Effector CD8-positive, alpha-beta T cell (primary cell): ENCODE measurements around the gene DOCK6.
A peak's percentile ranks its signal among the peaks of the same experiment; 100 is the strongest.

Experiments
- DNase-seq: peaks from one replicate; lab custom pipeline; 2025; lab: John Stamatoyannopoulos, UW
- total RNA-seq, 4 experiments: gene quantifications; one replicate each; lab custom pipeline; 2026; lab: John Stamatoyannopoulos, UW

The DOCK6 gene, protein sequence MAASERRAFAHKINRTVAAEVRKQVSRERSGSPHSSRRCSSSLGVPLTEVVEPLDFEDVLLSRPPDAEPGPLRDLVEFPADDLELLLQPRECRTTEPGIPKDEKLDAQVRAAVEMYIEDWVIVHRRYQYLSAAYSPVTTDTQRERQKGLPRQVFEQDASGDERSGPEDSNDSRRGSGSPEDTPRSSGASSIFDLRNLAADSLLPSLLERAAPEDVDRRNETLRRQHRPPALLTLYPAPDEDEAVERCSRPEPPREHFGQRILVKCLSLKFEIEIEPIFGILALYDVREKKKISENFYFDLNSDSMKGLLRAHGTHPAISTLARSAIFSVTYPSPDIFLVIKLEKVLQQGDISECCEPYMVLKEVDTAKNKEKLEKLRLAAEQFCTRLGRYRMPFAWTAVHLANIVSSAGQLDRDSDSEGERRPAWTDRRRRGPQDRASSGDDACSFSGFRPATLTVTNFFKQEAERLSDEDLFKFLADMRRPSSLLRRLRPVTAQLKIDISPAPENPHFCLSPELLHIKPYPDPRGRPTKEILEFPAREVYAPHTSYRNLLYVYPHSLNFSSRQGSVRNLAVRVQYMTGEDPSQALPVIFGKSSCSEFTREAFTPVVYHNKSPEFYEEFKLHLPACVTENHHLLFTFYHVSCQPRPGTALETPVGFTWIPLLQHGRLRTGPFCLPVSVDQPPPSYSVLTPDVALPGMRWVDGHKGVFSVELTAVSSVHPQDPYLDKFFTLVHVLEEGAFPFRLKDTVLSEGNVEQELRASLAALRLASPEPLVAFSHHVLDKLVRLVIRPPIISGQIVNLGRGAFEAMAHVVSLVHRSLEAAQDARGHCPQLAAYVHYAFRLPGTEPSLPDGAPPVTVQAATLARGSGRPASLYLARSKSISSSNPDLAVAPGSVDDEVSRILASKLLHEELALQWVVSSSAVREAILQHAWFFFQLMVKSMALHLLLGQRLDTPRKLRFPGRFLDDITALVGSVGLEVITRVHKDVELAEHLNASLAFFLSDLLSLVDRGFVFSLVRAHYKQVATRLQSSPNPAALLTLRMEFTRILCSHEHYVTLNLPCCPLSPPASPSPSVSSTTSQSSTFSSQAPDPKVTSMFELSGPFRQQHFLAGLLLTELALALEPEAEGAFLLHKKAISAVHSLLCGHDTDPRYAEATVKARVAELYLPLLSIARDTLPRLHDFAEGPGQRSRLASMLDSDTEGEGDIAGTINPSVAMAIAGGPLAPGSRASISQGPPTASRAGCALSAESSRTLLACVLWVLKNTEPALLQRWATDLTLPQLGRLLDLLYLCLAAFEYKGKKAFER (N-terminal part only)
- 0.71 to 3.7 (median 2.4) reads per million in 4 experiments for total RNA-seq

DNA sequence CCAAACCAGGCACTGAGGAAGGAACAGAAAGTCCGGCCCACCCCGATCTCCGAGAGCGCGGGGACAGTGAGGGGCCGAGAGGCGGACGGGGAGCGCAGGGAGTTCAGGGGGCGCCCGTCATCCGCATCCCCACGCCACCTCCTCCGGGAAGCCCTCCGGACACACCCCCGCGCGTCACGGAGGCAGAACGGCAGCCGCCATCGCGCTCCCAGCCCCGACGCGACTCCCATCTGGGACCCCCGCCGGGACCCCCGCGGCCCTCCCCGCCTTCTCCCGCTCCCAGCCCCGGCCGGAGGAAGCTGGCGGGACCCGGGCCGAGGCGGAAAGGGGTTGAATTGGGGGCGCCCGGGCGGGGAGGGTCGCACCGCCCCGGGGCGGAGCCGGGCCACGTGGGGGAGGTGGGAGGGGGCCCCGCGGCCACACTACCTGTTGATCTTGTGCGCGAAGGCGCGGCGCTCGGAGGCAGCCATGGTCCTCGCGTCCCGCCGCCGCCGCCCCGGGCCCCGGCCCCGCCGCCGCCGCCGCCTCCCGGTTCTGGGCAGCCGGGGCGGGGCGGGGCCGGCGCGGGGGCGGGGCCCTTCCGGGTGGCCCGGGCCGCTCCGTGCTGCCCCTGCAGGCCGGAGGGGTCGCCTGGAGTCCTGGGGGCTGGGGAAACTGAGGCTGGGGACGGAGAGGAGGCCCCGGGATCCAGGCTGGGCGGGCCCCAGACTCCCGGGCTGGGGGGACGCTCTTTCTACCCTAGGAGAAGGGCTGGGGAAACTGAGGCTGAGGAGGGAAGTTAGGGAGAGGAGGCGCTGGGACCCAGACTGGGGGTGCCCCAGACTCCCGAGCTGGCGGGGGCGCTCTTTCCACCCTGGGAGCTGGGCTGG lies at the start of gene DOCK6:
TSS of gene DOCK6 (minus strand) at position 554 of the 869 bp plus-strand sequence. CDS start at position 470, 84 bp downstream.
- no peak for DNase-seq

DNA sequence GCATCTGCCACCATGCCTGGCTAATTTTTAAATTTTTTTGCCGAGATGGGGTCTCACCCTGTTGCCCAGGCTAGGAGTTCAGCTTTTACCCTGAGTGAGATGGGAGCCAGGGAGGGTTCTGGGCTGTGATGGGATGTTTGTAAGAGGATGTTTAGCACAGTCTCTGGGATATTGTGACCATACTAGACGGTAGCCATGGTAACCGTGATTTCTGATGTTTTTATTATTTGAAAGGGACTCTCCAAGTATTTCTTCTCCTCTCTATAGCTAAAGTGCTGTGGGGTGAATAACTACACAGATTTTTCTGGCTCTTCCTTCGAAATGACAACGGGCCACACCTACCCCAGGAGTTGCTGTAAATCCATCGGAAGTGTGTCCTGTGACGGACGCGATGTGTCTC lies 44.0 kb upstream of the DOCK6 start:
- DNase-seq = no peak

DNA sequence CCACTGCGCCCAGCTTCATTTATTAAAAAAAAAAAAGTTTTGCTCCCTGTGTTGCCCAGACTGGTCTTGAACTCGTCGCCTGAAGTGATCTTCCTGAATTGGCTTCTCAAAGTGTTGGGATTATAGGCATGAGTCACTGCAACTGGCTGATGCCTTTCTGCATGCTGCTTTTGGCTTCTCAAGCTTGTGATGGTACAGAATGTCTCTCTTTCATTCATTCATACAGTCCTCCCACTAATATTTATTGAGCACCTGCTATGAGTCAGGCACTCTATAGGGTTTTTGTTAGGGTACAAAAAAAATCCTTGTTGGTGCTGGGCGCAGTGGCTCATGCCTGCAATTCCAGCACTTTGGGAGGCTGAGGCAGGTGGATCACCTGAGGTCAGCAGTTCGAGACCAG lies 42.6 kb upstream of the DOCK6 start:
- no peak for DNase-seq

DNA sequence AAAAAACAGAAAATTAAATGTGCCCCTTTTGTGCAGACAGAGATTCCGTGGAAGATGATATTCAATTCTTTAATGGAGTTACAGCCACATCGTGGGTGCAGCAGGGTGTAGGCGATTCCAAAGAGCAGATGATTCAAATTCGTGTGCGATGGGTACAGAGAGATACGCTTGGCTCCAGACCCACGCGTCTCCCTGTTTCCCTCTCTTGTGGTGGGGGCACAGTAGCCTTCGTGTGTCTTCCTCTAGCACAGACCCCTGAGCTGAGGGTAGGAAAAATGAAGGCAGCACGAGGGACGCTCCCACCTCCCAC lies 38.4 kb upstream of the DOCK6 start:
- DNase-seq = no peak

DNA sequence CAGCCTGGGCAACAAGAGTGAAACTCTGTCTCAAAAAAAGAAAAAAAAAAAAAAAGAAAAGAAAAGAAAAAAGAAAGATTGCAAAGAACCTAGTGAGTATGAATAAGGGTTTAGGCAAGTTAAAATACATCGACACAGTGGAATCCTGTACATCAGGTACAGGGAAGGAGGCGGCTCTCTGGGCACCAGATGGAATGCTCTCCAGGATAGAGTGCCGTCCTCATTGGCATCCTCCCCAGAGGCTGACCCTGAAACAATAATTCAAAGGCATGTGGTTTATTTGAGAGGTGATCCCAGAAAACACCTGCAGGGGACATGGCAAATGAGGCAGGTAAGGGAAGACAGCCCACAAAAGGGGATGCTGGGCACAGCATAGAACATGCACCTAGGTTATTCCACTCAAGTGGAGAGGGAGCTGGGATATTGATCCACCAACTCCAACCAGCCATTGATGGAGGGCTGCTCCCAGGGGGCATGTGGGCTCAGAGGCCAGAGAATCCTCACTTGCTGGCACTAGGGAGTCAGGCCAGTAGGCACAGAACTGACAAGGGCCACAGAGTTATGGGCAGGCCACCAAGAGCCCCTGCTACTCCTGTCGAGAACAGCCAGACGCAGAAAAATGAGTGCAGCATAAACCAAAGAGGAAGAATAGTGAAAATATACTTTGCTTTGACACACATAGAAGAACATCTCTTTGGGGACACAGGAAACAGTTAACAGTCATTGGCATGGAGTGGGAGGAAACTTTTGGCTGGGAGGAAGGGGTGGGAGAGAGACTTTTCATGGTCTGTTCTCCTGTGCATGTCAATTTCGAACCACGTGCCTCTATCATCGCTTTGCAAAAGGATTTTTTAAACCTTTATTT lies 37.9 kb upstream of the DOCK6 start:
- DNase-seq = no peak

DNA sequence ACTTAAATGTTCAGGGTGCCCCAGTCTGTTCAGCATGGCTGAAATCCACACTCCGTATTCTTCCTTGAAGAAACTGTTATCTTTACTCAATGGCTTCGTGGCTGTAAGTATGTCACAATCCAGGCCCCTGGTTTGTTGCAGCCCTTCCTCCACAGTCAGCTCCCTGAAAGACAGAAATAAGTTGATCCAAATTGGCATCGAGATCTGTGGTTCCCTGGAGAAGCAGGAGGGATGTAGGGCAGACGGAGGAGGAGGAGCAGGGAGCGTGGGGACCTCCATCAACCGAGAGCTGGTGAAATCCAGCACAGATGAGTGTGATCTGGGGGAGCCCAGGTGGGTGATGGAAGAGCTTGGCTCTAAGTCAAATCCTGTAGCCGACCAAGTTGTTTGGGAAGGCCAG lies 33.9 kb upstream of the DOCK6 start:
- no peak for DNase-seq

DNA sequence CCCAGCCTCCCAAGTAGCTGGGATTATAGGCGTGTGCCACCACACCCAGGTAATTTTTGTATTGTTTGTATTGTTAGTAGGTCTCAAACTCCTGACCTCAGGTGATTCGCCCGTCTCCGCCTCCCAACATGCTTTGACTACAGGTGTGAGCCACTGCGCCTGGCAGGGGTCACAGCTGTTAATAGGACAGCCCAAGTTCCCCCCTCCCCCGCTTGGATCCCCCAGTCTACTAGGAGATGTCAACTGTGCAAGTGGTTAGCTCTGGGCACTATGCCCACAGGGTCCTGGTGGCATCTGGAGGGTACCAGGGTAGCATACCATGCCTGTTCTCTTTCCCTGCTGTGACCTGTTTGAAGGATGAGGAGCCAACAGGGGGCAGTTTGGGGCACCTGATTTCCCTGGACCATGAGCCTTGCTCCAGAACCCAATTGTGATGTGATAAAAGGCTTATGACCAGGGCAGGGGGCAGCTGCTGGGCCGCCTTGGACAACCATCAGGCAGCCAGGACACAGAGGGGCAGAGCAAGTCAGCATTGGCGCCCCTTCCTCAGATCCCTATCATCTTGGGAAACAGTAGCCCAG lies 33.4 kb upstream of the DOCK6 start, which contains the start of gene TSPAN16:
TSS of gene TSPAN16 (plus strand) at position 496 of the 581 bp plus-strand sequence. CDS start 138 bp downstream, outside the sequence.
- no peak for DNase-seq

DNA sequence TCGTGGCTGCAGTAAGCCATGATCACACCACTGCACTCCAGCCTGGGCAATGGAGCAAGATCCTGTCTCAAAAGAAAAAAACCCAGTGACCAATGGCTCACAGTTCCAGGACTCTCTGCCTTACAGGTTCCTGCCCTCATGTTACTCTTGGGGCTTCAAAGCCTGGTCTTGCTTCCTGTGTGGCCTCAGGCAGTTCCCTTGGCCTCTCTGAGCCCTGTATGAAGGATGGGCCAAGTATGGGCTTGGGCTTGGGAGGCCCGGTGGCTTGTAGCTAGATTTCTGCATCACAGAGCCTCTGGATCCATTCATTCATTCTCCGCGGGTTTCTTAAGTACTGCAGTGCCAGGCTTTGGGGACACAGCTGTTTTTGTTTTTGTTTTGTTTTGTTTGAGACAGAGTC lies 32.9 kb upstream of the DOCK6 start:
- no peak for DNase-seq

DNA sequence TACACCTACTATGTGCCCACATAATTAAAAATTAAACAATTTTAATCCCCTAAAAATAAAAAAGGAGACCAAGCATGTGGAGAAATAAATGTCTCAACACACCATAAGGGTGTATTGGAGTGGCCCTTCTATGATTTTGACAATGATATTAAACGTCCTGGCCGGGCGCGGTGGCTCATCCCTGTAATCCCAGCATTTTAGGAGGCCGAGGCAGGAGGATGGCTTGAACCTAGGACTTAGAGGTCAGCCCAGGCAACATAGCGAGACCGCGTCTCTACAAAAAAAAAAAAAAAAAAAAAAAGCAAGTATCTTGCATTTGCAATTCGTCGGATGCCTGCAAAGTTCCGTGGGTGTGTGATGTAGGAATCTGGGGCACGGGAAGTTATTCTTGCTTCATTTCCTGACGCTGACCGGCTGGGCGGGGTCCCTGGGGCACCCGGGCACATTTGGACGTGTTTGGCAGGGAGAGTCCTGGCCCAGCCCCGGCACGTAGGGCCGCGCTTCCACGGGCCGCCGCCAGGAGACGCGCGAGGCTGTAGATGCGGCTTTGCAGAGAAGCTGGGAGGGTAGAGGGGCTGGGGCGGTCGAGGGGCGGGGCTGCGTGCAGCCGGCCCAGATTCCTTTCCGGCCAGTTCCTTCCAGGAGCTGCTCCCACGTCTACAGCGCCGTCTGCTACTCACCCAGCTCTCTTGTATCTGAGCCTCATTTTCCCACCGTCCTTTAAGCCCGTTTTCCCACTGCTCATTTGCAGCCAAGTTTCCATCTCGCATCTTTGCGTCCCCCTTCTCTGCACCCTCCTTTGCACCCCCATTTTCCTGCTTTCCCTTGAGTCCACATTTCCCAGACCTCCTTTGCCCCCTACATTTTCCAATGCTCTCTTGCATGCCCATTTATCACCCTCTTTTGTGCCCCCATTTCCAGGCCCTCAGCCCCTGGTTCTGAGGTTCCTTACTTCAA lies 31.4 kb upstream of the DOCK6 start:
- DNase-seq = peak; percentile 67

DNA sequence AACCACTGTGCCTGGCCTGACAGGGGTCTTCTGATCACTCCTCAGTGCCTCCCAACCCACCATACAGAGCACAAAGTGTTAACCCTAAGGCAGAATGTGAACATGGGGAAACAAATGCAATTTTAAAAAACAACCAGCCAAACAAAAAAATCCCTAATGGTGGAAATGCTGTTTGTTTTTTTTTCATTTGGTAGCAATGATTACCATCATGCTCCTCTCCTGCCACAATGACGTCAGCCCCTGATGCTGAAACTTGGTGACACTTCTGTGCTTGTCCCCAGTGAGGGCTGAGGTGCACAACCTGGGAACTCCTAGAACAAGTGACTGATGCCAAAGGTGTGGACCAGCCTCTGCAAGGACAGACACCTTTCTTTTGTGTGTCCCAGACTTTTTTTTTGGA lies 29.7 kb upstream of the DOCK6 start:
- no peak for DNase-seq

DNA sequence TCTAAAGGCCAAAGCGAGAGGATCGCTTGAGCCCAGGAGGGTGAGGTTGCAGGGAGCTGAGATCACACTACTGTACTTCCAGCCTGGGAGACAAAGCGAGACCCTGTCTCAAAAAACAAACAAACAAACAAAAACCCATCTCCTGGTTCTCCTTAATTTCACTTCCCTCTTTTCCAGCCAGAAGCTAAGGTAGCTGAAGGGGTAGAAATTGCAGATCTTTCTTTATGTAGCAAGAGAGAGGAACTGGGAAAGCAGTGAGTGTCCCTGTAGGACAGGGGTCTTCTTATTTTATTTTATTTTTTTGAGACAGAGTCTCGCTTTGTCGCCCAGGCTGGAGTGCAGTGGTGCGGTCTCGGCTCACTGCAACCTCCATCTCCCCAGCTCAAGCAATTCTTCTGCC lies 29.1 kb upstream of the DOCK6 start:
- DNase-seq = no peak

DNA sequence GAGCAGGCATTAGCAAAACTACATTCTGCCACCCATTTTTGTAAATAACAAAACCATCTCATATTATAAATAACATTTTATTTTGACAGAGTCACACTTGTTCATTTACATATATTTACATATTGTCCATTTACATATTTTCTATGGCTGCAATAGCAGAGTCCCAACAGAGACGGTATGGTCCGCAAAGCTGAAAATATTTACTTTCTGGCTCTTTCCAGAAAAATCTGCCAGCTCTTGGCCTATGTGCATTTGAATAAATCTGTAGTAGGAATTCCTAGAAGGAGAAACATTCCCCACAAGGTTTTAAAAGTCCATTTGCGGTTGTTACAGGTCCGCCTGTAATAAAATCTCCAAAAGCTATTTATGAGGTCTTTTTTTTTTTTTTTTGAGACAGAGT lies 27.9 kb upstream of the DOCK6 start:
- DNase-seq = no peak

DNA sequence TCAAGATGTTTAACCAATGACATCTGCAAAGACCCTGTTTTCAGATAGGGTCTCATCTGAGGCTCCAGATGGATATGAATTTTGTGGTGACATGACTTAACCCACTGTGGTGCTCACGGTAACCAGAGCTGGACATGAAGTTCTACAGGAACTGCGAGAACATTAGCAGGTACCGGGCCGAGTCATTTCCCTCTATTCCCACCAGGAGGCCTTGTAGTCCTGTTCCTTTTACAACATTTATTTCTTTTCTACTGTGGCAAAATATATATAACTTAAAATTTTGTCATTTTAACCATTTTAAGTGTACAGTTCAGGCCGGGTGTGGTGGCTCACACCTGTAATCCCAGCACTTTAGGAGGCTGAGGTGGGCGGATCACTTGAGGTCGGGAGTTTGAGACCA lies 26.0 kb upstream of the DOCK6 start:
- DNase-seq = no peak

DNA sequence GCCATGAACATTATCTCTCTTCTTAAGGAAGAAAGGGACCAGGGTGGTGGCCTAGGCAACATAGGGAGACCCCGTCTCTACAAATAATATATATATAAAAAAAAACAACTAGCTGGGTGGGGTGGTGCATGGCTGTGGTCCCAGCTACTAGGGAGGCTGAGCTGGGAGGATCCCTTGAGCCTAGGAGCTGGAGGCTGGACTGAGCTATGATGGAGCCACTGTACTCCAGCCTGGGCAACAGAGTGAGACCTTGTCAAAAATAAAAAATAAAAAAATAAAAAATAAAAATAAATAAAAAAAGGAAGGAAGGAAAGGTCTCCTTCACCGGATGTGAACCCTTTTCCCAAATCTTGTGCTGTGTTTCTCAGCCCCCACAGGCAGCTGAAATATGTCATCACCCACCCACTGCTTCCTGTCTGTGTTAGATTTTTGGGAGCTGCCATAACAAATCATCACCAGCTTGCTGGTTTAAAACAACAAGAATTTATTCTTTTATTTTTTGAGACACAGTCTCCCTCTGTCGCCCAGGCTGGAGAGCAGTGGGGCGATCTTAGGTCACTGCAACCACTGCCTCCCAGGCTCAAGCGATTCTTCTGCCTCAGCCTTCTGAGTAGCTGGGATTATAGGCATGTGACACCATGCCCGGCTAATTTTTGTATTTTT lies 24.1 kb upstream of the DOCK6 start:
- no peak for DNase-seq

DNA sequence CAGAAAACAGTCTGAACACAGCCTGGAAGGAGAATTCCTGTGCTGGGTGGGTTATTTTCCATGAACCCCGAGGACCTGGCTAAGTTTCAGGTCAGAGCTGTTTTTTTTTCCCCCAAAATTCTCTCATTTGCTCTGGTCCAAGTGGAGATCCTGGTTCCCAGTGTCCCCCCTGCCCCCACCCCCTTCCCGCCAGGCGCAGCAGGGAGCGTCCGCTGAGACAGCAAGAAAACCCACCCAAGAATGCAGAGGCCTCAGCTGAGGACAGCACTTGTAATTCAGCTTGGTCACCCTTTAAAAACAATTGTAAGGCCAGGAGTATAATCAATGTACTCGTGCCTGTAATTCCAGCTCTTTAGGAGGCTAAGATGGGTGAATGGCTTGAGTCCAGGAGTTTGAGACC lies 22.2 kb upstream of the DOCK6 start:
- DNase-seq = no peak

DNA sequence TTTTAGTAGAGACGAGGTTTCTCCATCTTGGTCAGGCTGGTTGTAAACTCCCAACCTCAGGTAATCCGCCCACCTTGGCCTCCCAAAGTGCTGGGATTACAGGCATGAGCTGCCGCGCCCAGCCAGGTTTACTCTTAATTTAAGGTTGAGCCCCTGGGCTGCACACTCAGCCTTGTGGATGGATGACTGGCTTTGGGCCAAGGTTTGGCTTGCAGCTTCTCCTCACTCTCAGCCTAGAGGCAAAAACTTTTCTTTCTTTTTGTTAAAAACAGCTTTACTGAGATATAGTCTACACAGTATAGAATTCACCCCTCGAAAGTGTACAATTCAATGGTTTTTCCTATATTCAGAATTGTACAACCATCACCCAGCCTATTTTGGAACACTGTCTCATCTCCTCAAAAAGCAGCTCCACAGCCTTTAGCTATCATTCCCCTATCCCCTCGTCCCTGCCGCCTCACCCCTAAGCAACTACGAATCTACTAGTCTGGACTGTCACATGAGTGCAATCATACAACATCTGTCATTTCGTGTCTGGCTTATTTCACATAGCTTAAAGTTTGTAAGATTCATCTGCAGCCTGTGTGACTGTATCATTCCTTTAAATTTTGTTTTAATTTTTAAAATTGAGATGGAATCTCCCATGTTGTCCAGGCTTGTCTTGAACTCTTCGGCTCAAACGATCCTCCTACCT lies 19.2 kb upstream of the DOCK6 start:
- no peak for DNase-seq

DNA sequence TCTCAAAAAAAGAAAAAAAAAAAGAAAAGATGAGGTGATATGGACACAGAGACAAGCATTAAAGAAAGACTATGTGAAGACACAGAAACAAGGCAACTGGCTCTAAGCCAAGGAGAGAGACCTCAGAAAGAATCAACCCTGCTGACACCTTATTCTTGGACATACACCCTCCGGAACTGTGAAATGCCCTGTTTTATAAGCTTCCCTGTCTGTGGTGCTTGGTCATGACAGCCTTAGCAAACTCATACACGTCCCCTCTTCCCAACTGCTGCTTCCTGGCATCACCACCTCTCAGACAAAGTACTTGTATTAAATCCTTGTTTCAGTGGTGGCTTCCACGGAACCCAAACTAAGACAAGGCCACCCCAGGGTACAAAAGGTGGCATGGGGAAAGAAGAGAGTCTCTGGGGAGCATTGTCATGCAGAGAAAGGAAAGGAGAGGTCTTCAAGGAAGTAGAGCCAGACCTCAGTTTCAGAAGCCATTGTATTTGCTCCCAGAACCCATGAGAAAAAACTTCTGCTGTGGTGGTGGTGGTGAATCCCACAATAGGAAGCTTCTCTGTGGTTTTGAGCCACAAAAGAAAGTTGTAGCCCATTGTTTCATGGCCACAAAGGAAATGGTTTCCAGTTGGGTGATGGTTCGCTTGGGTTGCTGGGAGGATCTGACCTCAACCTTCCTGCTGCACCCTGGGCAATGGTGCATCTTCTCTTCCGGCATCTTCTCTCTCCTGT lies 17.3 kb upstream of the DOCK6 start:
- peak; percentile 3 for DNase-seq
